ENCODE data around the gene CHRNA9. TPM values are rescaled to one million over a fixed set of nuclear protein-coding genes. Genes with fewer than 3 reads are reported as not detected.
A peak's percentile ranks its signal among the peaks of the same experiment; 100 is the strongest.

Gene CHRNA9
- total RNA-seq, 1 donor from 2014 or later, result 0.43 TPM

DNA sequence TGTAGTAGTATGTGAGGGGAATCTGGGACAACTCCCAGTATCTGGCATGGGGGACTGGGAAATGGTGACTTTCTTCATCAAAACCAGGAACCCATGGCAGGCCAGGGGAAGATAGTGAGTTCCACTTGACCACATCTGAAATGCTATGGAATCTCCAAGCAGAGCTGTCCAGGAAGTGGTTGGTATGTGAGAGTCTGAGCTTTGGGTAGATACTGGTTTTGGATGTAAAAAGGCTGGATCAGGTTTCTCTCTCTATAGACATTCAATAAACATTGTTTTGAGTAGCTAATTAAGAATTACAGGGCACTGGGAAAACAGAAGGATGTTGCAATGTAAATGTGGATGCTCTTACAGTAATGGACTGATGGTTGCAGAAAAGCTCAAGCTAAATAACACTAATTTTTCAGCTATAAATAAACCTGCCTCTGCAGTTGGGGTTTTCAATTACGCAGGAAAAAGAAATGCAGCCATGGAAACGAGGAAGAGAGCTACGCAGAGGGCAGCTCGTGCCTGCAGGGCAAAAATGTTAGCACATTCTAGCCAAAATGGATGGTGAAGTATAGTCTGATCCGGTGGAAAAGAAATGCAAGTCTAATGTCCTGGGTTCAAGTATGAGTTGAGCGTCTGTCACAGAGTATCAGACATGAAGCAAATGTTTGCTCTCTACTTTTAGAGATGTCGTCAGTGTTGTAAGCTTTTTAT is 13.4 kb upstream of the CHRNA9 start:
- Mint-ChIP-seq H3K4me3 (ENCODE audit: low read depth) (no peak overlapping the region), H3K9me3 (ENCODE audit: low read depth) (no peaks in the 10 kb centered on the region), H3K27ac (peak overlapping the region; percentile 70), H3K27me3 (no peaks in the 10 kb centered on the region), H3K4me1 (ENCODE audit: low read depth) (peaks cover 43% of the 10 kb centered on the region), H3K36me3 (ENCODE audit: insufficient read depth) (no peaks in the 10 kb centered on the region)
- TF ChIP-seq, protein P1, sequence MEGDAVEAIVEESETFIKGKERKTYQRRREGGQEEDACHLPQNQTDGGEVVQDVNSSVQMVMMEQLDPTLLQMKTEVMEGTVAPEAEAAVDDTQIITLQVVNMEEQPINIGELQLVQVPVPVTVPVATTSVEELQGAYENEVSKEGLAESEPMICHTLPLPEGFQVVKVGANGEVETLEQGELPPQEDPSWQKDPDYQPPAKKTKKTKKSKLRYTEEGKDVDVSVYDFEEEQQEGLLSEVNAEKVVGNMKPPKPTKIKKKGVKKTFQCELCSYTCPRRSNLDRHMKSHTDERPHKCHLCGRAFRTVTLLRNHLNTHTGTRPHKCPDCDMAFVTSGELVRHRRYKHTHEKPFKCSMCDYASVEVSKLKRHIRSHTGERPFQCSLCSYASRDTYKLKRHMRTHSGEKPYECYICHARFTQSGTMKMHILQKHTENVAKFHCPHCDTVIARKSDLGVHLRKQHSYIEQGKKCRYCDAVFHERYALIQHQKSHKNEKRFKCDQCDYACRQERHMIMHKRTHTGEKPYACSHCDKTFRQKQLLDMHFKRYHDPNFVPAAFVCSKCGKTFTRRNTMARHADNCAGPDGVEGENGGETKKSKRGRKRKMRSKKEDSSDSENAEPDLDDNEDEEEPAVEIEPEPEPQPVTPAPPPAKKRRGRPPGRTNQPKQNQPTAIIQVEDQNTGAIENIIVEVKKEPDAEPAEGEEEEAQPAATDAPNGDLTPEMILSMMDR (IDR thresholded peaks at IDR 0.05; ENCODE audit: unreplicated experiment), result no peak
- no peak for DNase-seq (ENCODE audit: low spot score, unreplicated experiment)

DNA sequence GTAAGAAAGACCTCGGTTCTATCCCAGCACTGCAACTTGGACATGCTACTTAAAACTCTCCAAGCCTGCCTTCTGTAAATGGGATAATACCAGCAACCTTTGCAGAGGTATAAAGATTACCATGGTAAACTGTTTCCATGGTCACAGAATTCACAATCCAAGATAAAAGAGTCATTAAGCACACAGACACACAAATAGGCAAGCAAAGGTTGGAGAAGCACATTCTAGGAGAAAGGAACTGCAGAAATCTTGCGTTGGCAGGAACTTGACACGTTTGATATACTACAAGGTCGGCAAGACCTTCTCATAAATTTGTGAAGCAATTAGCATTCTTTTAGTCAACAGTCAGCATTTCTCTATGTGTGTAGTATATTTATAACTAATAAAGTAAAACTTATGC is 12.3 kb upstream of the CHRNA9 start:
- TF ChIP-seq, protein P1 (IDR thresholded peaks at IDR 0.05; ENCODE audit: unreplicated experiment), result no peak

DNA sequence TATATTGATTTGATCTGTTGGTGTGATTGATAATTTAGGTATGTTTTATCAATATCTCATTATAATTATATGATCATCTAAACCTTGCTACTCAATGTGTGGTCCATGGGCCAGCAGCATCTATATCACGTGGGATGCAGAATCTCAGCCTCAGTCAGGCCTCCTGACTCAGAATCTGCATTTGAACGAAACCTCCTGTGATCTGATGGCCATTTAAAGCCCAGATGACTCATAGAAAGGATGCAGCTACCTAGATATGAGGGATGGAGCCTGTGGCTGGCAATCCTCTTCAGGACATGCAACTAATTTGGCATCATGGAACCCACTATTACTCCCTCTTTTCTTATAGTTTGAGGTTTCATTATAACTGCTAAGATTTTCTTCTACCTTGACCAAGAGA is 11.3 kb upstream of the CHRNA9 start:
- peak overlapping the region; percentile 31 for H3K27ac Mint-ChIP-seq
- TF ChIP-seq, protein P1 (IDR thresholded peaks at IDR 0.05; ENCODE audit: unreplicated experiment), result no peak
- DNase-seq (ENCODE audit: low spot score, unreplicated experiment), result no peak

More for the DNA sequence above, 12.3 kb upstream of the CHRNA9 start:
- Mint-ChIP-seq H3K36me3 (ENCODE audit: insufficient read depth) (no peaks in the 10 kb centered on the region), H3K9me3 (ENCODE audit: low read depth) (no peaks in the 10 kb centered on the region), H3K4me3 (ENCODE audit: low read depth) (no peak overlapping the region), H3K27ac (peak overlapping the region; percentile 70), H3K4me1 (ENCODE audit: low read depth) (peaks cover 39% of the 10 kb centered on the region), H3K27me3 (no peaks in the 10 kb centered on the region)
- DNase-seq (ENCODE audit: low spot score, unreplicated experiment), result no peak

DNA sequence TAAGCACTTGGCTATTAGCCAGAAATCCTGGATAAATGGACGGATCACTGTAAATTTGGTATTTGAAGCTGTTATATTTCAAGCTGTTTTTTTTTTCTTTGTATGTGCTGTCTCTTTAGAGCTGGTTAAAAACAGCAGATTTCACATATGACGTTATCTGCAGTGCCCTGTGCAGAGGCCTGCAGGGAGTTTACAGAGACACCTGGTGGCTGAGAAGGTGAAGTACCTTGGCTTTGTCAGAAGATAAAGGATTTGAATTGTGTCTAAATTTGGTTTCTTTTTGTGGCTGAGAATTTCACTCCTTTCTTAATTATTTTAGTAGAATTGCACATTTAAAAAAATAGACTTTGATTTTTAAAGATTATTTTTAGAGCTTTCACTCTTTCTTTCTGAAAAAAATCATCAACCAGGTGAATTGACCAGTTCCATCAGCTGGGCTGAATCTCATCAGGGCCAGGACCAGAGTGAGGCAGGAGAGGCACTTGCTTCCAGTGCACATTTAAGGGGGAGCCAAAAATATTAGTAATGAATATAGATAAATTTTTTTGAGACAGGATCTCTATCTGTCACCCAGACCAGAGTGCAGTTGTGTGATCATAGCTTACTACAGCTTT is 9.6 kb upstream of the CHRNA9 start:
- no peaks in the 10 kb centered on the region for H3K36me3 Mint-ChIP-seq (ENCODE audit: insufficient read depth)
- TF ChIP-seq, protein P1 (IDR thresholded peaks at IDR 0.05; ENCODE audit: unreplicated experiment), result peak; percentile 90
- H3K4me3 Mint-ChIP-seq (ENCODE audit: low read depth), result no peak overlapping the region
- H3K27me3 Mint-ChIP-seq, result no peaks in the 10 kb centered on the region
- peaks cover 33% of the 10 kb centered on the region for H3K4me1 Mint-ChIP-seq (ENCODE audit: low read depth)
- no peaks in the 10 kb centered on the region for H3K9me3 Mint-ChIP-seq (ENCODE audit: low read depth)
- no peak for DNase-seq (ENCODE audit: low spot score, unreplicated experiment)
- H3K27ac Mint-ChIP-seq, result peak overlapping the region; percentile 42

More for the DNA sequence above, 11.3 kb upstream of the CHRNA9 start:
- Mint-ChIP-seq H3K4me3 (ENCODE audit: low read depth) (no peak overlapping the region), H3K27me3 (no peaks in the 10 kb centered on the region), H3K36me3 (ENCODE audit: insufficient read depth) (no peaks in the 10 kb centered on the region), H3K9me3 (ENCODE audit: low read depth) (no peaks in the 10 kb centered on the region), H3K4me1 (ENCODE audit: low read depth) (peaks cover 37% of the 10 kb centered on the region)

DNA sequence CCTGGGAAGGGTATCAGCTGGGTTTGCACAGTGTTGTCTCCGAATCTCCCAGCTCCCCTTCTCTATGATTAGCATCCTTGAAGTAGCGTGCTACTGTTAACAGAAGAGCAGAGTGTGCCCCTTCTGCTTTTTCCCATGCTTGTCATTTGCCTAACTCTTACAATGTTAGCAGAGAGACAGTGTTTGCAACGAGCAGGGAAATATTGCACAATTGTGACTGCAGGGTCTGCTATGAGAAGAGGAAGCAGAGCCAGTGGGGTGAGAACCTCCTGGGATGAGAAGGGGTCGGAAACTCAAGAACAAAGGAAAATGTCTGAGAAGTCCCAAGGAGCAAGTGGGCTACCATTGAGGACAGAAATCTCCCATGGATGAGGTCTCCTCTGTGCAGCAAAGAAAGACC is 7.8 kb upstream of the CHRNA9 start:
- H3K36me3 Mint-ChIP-seq (ENCODE audit: insufficient read depth), result no peaks in the 10 kb centered on the region
- no peak overlapping the region for H3K4me3 Mint-ChIP-seq (ENCODE audit: low read depth)
- H3K9me3 Mint-ChIP-seq (ENCODE audit: low read depth), result no peaks in the 10 kb centered on the region
- peaks cover 24% of the 10 kb centered on the region for H3K4me1 Mint-ChIP-seq (ENCODE audit: low read depth)
- TF ChIP-seq, protein P1 (IDR thresholded peaks at IDR 0.05; ENCODE audit: unreplicated experiment), result no peak
- DNase-seq (ENCODE audit: low spot score, unreplicated experiment), result no peak
- no peaks in the 10 kb centered on the region for H3K27me3 Mint-ChIP-seq
- no peak overlapping the region for H3K27ac Mint-ChIP-seq

All from progenitor cell of endocrine pancreas (in vitro differentiated cells).